ENCODE measurements around the gene ARPC5.
A peak's percentile ranks its signal among the peaks of the same experiment; 100 is the strongest.
"Not testable (repeated sequence)": the region's sequence is repeated elsewhere in the genome, so short reads cannot be mapped to it uniquely, and the experiment has no call there.

The ARPC5 gene

GRCh38 chr1:183635606-183636333 is at the start of gene ARPC5:
TSS of gene ARPC5 (minus strand) at chr1:183635783. CDS start at chr1:183635659, 124 bp downstream.
- DNase-seq (ENCODE audit: low read depth) = peak; percentile 97

GRCh38 chr1:183685112-183685713 is 49.6 kb upstream of the ARPC5 start:
- DNase-seq (ENCODE audit: low read depth) = peak; percentile 15

- not testable (repeated sequence) for DNase-seq (ENCODE audit: low read depth)
Observed at GRCh38 chr1:183679363-183679762, 43.8 kb upstream of the ARPC5 start.

GRCh38 chr1:183678819-183679218 is 43.2 kb upstream of the ARPC5 start:
- no peak for DNase-seq (ENCODE audit: low read depth)

GRCh38 chr1:183676586-183677189 is 41.1 kb upstream of the ARPC5 start:
- no peak for DNase-seq (ENCODE audit: low read depth)

- no peak for DNase-seq (ENCODE audit: low read depth)
Observed at GRCh38 chr1:183675883-183676585, 40.5 kb upstream of the ARPC5 start.

GRCh38 chr1:183675381-183675780 is 39.8 kb upstream of the ARPC5 start:
- no peak for DNase-seq (ENCODE audit: low read depth)

- DNase-seq (ENCODE audit: low read depth) = no peak
Observed at GRCh38 chr1:183674886-183675285, 39.3 kb upstream of the ARPC5 start.

- DNase-seq (ENCODE audit: low read depth) = no peak
Observed at GRCh38 chr1:183674339-183674738, 38.8 kb upstream of the ARPC5 start.

GRCh38 chr1:183673605-183674323 is 38.2 kb upstream of the ARPC5 start:
- no peak for DNase-seq (ENCODE audit: low read depth)

GRCh38 chr1:183670169-183670568 is 34.6 kb upstream of the ARPC5 start:
- no peak for DNase-seq (ENCODE audit: low read depth)

GRCh38 chr1:183656355-183656754 is 20.8 kb upstream of the ARPC5 start:
- DNase-seq (ENCODE audit: low read depth) = no peak

GRCh38 chr1:183655562-183656075 is 20.0 kb upstream of the ARPC5 start:
- DNase-seq (ENCODE audit: low read depth) = peak; percentile 66

- no peak for DNase-seq (ENCODE audit: low read depth)
Observed at GRCh38 chr1:183654706-183655105, 19.1 kb upstream of the ARPC5 start.

GRCh38 chr1:183653876-183654451 is 18.4 kb upstream of the ARPC5 start:
- no peak for DNase-seq (ENCODE audit: low read depth)

- DNase-seq (ENCODE audit: low read depth) = no peak
Observed at GRCh38 chr1:183653462-183653794, 17.8 kb upstream of the ARPC5 start.

GRCh38 chr1:183652547-183653461 is 17.2 kb upstream of the ARPC5 start, which contains the start of gene APOBEC4:
TSS of gene APOBEC4 (minus strand) at chr1:183653316. CDS start at chr1:183648781, 4,535 bp downstream.
- DNase-seq (ENCODE audit: low read depth) = no peak

- DNase-seq (ENCODE audit: low read depth) = no peak
Observed at GRCh38 chr1:183652107-183652506, 16.5 kb upstream of the ARPC5 start.

GRCh38 chr1:183651612-183652011 is 16.0 kb upstream of the ARPC5 start:
- DNase-seq (ENCODE audit: low read depth) = no peak

GRCh38 chr1:183648042-183648441 is 12.5 kb upstream of the ARPC5 start:
- no peak for DNase-seq (ENCODE audit: low read depth)

All from activated T-cell treated with anti-CD3 and anti-CD28 coated beads for 24 hours (primary cell).